ENCODE measurements around the gene DNAH14. TPM values are rescaled to one million over a fixed set of nuclear protein-coding genes. Genes with fewer than 3 reads are reported as not detected.
"Not testable (repeated sequence)": the region's sequence is repeated elsewhere in the genome, so short reads cannot be mapped to it uniquely, and the experiment has no call there.

DNAH14 gene
- total RNA-seq, 1 donor from 2014 or later: 17.0 TPM

DNA sequence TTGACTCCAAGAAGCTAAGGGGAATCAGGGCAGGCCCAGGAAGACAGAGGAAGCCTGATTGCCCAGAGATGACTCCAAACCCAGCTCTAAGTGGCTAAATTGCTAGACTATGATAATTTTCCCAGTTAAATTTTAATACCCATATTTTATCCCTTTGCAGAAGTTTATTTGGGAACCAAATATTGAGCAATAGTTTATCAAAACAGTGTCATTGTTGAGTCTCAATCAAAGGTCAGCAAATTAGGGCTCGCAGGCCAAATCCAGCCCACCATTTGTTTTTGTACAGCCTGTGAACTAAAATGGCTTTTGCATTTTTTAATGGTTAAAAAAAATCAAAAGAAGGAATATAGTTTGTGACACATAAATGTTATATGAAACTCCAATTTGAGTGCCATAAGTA lies 451.2 kb downstream of the DNAH14 start:
- DNase-seq (ENCODE audit: extremely low read depth, low read depth, low spot score): no peak

DNA sequence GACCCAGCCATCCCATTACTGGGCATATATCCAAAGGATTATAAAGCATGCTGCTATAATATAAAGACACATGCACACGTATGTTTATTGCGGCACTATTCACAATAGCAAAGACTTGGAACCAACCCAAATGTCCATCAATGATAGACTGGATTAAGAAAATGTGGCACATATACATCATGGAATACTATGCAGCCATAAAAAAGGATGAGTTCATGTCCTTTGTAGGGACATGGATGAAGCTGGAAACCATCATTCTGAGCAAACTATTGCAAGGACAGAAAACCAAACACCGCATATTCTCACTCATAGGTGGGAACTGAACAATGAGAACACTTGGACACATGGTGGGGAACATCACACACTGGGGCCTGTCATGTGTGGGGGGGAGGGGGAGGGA lies 457.4 kb downstream of the DNAH14 start:
- DNase-seq (ENCODE audit: extremely low read depth, low read depth, low spot score): not testable (repeated sequence)

GRCh38 chr1:225388372-225388771 lies 458.9 kb downstream of the DNAH14 start:
- DNase-seq (ENCODE audit: extremely low read depth, low read depth, low spot score): no peak

DNA sequence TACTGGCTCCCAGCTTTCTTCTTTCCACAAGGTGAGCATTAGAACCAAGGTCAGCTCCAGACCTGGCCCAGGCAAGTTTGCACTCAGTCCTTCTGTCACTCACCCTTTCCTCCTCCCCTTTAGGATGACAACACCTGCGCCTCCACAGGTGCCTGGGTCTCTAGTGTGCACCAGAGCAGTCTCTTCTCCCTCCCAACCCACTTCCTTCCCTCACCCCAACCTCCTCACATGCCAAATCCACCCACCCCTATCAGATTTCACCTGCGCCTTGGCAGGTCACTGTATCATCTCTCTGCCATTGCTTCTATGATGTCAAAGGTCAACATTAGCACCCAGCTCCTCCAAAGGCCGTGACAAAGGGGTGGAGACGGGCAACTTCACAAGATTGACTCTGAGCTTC lies 460.4 kb downstream of the DNAH14 start:
- DNase-seq (ENCODE audit: extremely low read depth, low read depth, low spot score): no peak

- DNase-seq (ENCODE audit: extremely low read depth, low read depth, low spot score): no peak
These were observed 466.9 kb downstream of the DNAH14 start for GRCh38 chr1:225396357-225396756.

GRCh38 chr1:225400968-225401367 lies 471.5 kb downstream of the DNAH14 start:
- DNase-seq (ENCODE audit: extremely low read depth, low read depth, low spot score): no peak

- DNase-seq (ENCODE audit: extremely low read depth, low read depth, low spot score): no peak
These were observed 477.7 kb downstream of the DNAH14 start for GRCh38 chr1:225406976-225407725.

GRCh38 chr1:225407755-225408154 lies 478.3 kb downstream of the DNAH14 start:
- no peak for DNase-seq (ENCODE audit: extremely low read depth, low read depth, low spot score)

DNA sequence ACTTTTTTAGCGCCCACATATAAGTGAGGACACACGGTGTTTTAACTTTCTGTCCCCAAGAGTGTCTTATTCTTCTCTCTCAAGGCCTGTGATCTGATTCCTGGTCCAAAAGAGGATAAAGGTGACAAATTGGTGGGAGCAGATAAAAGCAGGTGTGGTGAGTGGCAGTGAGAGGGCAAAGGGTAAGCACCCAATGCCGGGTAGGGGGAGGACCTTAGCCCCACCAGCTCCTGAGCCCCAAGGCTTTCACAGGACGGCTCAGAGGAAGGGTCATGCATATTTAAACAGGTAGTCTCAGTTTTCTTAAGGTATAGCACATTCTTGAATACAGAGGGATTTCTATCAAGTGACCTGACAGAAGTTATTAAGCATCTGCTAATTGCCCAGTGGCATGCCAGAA lies 478.8 kb downstream of the DNAH14 start:
- DNase-seq (ENCODE audit: extremely low read depth, low read depth, low spot score): no peak

DNA sequence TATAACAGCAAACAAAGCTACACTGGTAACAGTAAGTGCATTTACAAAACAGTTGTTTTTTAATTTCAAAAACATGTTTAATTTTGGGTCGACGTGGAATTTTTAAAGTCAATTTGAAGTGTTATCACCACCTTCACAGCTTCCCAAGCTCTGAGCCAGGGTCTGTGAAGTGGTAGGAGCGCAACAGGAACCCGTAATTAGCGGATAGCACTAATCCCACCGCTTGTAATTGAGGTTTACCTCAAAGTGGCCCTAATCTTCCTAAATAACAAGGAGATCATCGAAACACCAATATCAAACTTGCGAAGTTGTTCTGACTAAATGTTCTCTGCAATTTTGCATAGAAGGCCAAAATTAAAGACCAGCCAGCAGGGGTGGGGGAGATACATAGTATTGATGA lies 479.6 kb downstream of the DNAH14 start:
- no peak for DNase-seq (ENCODE audit: extremely low read depth, low read depth, low spot score)

DNA sequence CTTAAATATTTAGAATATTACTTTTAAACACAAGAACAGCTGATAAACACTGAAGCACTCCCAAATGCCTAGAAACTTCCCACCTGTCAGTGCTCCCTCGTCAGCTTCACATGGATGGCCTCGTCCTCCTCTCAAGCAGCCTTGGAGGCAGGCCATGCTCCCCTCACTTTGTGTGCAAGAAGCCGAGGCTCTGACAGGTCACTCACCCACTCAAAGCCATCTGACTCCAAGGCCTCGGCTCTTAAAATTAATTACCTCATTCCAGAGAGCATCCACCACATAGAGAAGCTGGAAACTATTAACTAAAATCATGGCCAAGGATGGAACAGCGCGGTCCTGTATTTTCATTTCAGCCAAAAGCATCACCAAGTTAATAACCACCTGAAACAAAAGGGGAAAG lies 480.6 kb downstream of the DNAH14 start:
- no peak for DNase-seq (ENCODE audit: extremely low read depth, low read depth, low spot score)

GRCh38 chr1:225412321-225412720 lies 482.8 kb downstream of the DNAH14 start:
- DNase-seq (ENCODE audit: extremely low read depth, low read depth, low spot score): no peak

- no peak for DNase-seq (ENCODE audit: extremely low read depth, low read depth, low spot score)
These were observed 483.4 kb downstream of the DNAH14 start for GRCh38 chr1:225412803-225413351.

- no peak for DNase-seq (ENCODE audit: extremely low read depth, low read depth, low spot score)
These were observed 484.4 kb downstream of the DNAH14 start for GRCh38 chr1:225413708-225414375.

- DNase-seq (ENCODE audit: extremely low read depth, low read depth, low spot score): no peak
These were observed 485.8 kb downstream of the DNAH14 start for GRCh38 chr1:225415307-225415706.

- no peak for DNase-seq (ENCODE audit: extremely low read depth, low read depth, low spot score)
These were observed 486.7 kb downstream of the DNAH14 start for GRCh38 chr1:225415967-225416745.

DNA sequence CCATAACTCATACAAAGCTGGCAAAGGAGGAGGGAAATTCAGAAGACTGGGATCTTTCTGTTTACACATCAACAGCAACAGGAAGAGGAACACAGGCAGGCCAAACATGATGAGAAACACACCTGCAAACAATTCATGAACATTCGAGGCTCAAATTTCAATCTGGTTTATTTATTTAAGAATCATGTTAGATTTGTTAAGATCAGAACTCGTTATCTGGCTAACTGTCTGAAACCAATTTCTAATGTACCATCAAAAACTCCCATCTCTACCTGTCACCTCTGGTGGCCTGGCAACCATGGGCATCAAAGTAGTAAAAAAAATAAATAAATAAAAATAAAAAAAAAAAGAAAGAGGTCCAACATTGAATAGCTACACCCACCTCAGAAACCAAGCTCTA lies 488.6 kb downstream of the DNAH14 start:
- no peak for DNase-seq (ENCODE audit: extremely low read depth, low read depth, low spot score)

- DNase-seq (ENCODE audit: extremely low read depth, low read depth, low spot score): no peak
These were observed 489.1 kb downstream of the DNAH14 start for GRCh38 chr1:225418598-225418997.

GRCh38 chr1:225422031-225422605 lies 492.6 kb downstream of the DNAH14 start:
- DNase-seq (ENCODE audit: extremely low read depth, low read depth, low spot score): no peak

- no peak for DNase-seq (ENCODE audit: extremely low read depth, low read depth, low spot score)
These were observed 493.5 kb downstream of the DNAH14 start for GRCh38 chr1:225422795-225423517.

All from glomerular endothelial cell (primary cell).